Calu3 (cell line): ENCODE results near the gene TBX18. TPM values are rescaled to one million over a fixed set of nuclear protein-coding genes. Genes with fewer than 3 reads are reported as not detected.

ENCODE experiments used
- BruUV-seq: library from RNA; stranded (reverse); fragments of 400-500 nt; replicated peaks from 2 replicates; lab custom pipeline; 2021; lab: Mats Ljungman, UMichigan
- CTCF ChIA-PET: fragments of 300-600 bp; sonication (Branson Sonifier 250); formaldehyde crosslinking; loops from one replicate; lab custom pipeline; 2022; ENCODE audit warnings: antibody characterized with exemption; lab: Charles Lee
- DNase-seq: peaks from one replicate; pipeline ENCODE4 v3.0.0; 2022
- H3K27ac Mint-ChIP-seq: one replicate; pipeline ENCODE4 v1.8.0; 2022; ENCODE audit warnings: mixed read lengths; ENCODE audit not compliant: unreplicated experiment
- H3K27me3 Mint-ChIP-seq: one replicate; pipeline ENCODE4 v1.8.0; 2022; ENCODE audit warnings: mixed read lengths; ENCODE audit not compliant: unreplicated experiment
- H3K36me3 Mint-ChIP-seq: one replicate; pipeline ENCODE4 v1.8.0; 2022; ENCODE audit warnings: mild to moderate bottlenecking, moderate library complexity, mixed read lengths; ENCODE audit not compliant: insufficient read depth, unreplicated experiment
- H3K4me1 Mint-ChIP-seq: one replicate; pipeline ENCODE4 v1.8.0; 2022; ENCODE audit warnings: mild to moderate bottlenecking, low read depth, mixed read lengths; ENCODE audit not compliant: unreplicated experiment
- H3K4me3 Mint-ChIP-seq: one replicate; pipeline ENCODE4 v1.8.0; 2022; ENCODE audit warnings: mild to moderate bottlenecking, low read depth, moderate library complexity, mixed read lengths; ENCODE audit not compliant: unreplicated experiment
- H3K9me3 Mint-ChIP-seq: one replicate; pipeline ENCODE4 v1.8.0; 2022; ENCODE audit warnings: low read depth, mixed read lengths; ENCODE audit not compliant: unreplicated experiment
- intact Hi-C: fragments of 100-400 bp; cut with micrococcal nuclease; formaldehyde crosslinking; loops from one replicate; pipeline ENCODE4 v1.10.0; 2022; ENCODE audit not compliant: unreplicated experiment
- total RNA-seq: library from RNA; stranded (reverse); gene quantifications from 2 replicates; pipeline ENCODE4 v1.2.3, GENCODE V29; 2022
- TF ChIP-seq, protein P1 (sequence below): fragments of 200-600 bp; IDR thresholded peaks from one replicate; pipeline ENCODE4 v1.8.0; 2022; ENCODE audit warnings: antibody characterized with exemption; ENCODE audit not compliant: unreplicated experiment

TBX18 gene
- total RNA-seq, 1 experiment from 2014 or later = 48.5 TPM

DNA sequence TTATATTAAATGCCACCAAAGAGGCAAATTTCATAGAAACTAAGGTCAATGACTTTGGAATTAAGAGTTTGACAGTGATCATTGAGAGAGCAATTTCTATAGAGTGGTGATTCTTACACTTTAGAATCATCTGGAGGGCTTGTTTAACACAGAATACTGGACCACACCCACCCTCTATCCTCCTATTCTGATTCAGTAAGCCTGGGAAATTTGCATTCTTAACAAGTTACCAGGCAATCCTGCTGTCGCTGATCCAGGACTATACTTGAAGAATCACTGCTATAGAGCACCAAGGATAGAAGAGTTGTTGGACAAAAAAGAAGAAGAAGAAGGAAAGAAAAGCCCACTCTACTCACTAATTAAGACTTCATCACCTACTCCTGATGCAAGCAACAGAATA, 21.3 kb upstream of the TBX18 start:
- H3K27ac Mint-ChIP-seq = no peak overlapping the region
- H3K4me1 Mint-ChIP-seq = peaks cover 8% of the 10 kb centered on the region
- no peak overlapping the region for H3K4me3 Mint-ChIP-seq
- TF ChIP-seq, protein P1, sequence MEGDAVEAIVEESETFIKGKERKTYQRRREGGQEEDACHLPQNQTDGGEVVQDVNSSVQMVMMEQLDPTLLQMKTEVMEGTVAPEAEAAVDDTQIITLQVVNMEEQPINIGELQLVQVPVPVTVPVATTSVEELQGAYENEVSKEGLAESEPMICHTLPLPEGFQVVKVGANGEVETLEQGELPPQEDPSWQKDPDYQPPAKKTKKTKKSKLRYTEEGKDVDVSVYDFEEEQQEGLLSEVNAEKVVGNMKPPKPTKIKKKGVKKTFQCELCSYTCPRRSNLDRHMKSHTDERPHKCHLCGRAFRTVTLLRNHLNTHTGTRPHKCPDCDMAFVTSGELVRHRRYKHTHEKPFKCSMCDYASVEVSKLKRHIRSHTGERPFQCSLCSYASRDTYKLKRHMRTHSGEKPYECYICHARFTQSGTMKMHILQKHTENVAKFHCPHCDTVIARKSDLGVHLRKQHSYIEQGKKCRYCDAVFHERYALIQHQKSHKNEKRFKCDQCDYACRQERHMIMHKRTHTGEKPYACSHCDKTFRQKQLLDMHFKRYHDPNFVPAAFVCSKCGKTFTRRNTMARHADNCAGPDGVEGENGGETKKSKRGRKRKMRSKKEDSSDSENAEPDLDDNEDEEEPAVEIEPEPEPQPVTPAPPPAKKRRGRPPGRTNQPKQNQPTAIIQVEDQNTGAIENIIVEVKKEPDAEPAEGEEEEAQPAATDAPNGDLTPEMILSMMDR = no peak
- no TSS peak for BruUV-seq
- no peaks in the 10 kb centered on the region for H3K27me3 Mint-ChIP-seq
- CTCF ChIA-PET = no interaction called here
- no peak for DNase-seq
- no peaks in the 10 kb centered on the region for H3K36me3 Mint-ChIP-seq
- intact Hi-C loops = no loop called here
- no peaks in the 10 kb centered on the region for H3K9me3 Mint-ChIP-seq

DNA sequence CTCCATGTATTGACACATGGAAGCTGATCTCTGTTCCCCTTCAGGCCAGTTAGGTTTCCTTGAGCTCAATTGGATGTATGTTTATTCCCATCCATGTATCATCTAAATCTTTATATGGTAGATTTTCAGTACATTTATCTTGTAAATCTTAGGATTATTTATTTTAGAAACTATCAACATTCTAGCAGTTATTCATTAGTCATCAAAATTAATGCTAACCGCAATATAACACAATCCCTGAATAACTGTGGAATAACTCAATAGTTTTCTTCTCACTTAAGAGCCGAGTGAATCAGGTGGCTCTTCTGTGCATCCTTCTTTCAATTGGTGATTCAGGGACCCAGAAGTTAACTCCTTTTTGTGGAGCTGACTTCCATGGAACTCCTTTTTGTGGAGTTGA, 15.5 kb upstream of the TBX18 start:
- DNase-seq = no peak
- TF ChIP-seq, protein P1 = no peak
- Mint-ChIP-seq H3K27ac (no peak overlapping the region), H3K4me3 (no peak overlapping the region), H3K4me1 (peaks cover 13% of the 10 kb centered on the region), H3K27me3 (no peaks in the 10 kb centered on the region), H3K36me3 (peaks cover 2% of the 10 kb centered on the region), H3K9me3 (no peaks in the 10 kb centered on the region)
- intact Hi-C loops = loop anchor here (5.0 kb wide), 1 partner anchor 542 kb away; no protein-coding TSS in a partner anchor
- no TSS peak for BruUV-seq
- CTCF ChIA-PET = interaction anchor here (1.0 kb wide), 1 partner anchor 11 kb away, joined by 3 read pairs; no protein-coding TSS in a partner anchor

DNA sequence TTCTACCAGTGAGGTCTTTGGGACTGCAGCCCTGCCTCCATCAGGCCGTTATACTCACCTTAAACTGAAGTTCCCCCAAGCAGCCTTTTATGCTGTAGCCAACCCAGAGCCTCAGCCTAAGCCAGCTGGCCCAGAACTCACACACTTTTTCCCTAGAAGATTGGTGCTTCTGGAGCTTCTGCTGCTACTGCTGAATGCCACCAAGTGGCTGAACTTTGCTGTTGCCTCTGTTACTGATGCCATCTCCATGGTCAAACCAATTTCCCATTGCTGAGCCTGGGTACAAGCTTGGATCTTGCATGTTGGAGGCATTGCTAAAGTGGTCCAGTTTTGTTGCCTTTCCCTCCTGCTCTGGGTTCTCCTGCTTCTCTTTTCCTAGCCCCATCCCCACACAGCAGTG, 15.0 kb upstream of the TBX18 start:
- TF ChIP-seq, protein P1 = no peak
- Mint-ChIP-seq H3K4me1 (peaks cover 15% of the 10 kb centered on the region), H3K4me3 (no peak overlapping the region), H3K9me3 (no peaks in the 10 kb centered on the region), H3K27me3 (no peaks in the 10 kb centered on the region), H3K36me3 (peaks cover 8% of the 10 kb centered on the region), H3K27ac (no peak overlapping the region)
- CTCF ChIA-PET = interaction anchor here (1.0 to 1.1 kb wide), 2 partner anchors 11 to 357 kb away, joined by 3 read pairs; no protein-coding TSS in a partner anchor
- no TSS peak for BruUV-seq
- no peak for DNase-seq
- intact Hi-C loops = loop anchor here (5.0 kb wide), 1 partner anchor 543 kb away; no protein-coding TSS in a partner anchor

DNA sequence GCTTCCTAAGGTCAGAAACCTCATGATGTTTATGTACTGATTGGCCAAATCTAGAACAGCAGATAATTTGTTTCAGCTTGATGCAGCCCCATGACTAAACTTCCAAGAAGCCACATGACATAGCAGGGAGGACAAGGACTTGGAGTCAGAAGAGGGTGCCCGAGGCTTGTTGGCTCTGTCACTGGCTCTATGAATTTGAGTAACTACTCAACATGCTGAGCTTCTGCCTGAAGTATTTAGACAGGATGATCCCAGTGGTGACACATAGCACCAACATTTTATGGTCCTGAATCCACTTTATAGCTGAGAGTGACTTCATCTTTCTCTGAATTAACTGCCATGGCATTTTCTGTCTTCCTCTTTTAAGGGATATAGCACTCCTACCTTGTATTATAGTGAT, 13.5 kb upstream of the TBX18 start:
- Mint-ChIP-seq H3K36me3 (peaks cover 23% of the 10 kb centered on the region), H3K4me1 (peaks cover 14% of the 10 kb centered on the region), H3K27ac (no peak overlapping the region), H3K4me3 (no peak overlapping the region), H3K27me3 (no peaks in the 10 kb centered on the region), H3K9me3 (no peaks in the 10 kb centered on the region)
- no TSS peak for BruUV-seq
- DNase-seq = no peak
- TF ChIP-seq, protein P1 = no peak
- CTCF ChIA-PET = no interaction called here
- intact Hi-C loops = loop anchor here (5.0 kb wide), 1 partner anchor 544 kb away; no protein-coding TSS in a partner anchor
